Erythroblast (primary cell): ENCODE results near the gene DCHS1.

ENCODE experiments used
- DNase-seq, 2 experiments: peaks; one replicate each; lab custom pipeline; 2025; lab: John Stamatoyannopoulos, UW
- GATA1 ChIP-seq: IDR thresholded peaks from 2 replicates; pipeline ENCODE4 v1.6.1; 2011; ENCODE audit warnings: low read depth, mild to moderate bottlenecking, control low read depth, low read length, moderate library complexity
- POLR2A ChIP-seq: IDR thresholded peaks from 2 replicates; pipeline ENCODE4 v1.6.1; 2011; ENCODE audit warnings: mild to moderate bottlenecking, low read length

Gene DCHS1

GRCh38 chr11:6602096-6602940 is 53.3 kb downstream of the DCHS1 start:
- TF ChIP-seq GATA1 (no peak), POLR2A (no peak)
- peak in 1 of 2 experiments; percentile 47 for DNase-seq

- DNase-seq, result no peak
- TF ChIP-seq GATA1 (no peak), POLR2A (no peak)
Observed at GRCh38 chr11:6601041-6601461, 54.6 kb downstream of the DCHS1 start.

- TF ChIP-seq GATA1 (no peak), POLR2A (no peak)
- no peak for DNase-seq
Observed at GRCh38 chr11:6599881-6600390, 55.7 kb downstream of the DCHS1 start.

GRCh38 chr11:6599449-6599848 is 56.2 kb downstream of the DCHS1 start:
- TF ChIP-seq GATA1, result no peak
- TF ChIP-seq POLR2A, result no peak
- DNase-seq, result no peak

GRCh38 chr11:6598555-6598954 is 57.1 kb downstream of the DCHS1 start:
- no peak for TF ChIP-seq GATA1
- TF ChIP-seq POLR2A, result no peak
- DNase-seq, result no peak

- TF ChIP-seq GATA1, result no peak
- TF ChIP-seq POLR2A, result no peak
- no peak for DNase-seq
Observed at GRCh38 chr11:6596239-6596877, 59.3 kb downstream of the DCHS1 start.

- DNase-seq, result no peak
- TF ChIP-seq POLR2A (no peak), GATA1 (no peak)
Observed at GRCh38 chr11:6594142-6594768, 61.4 kb downstream of the DCHS1 start.

- DNase-seq, result no peak
- no peak for TF ChIP-seq POLR2A
- TF ChIP-seq GATA1, result no peak
Observed at GRCh38 chr11:6588018-6588417, 67.6 kb downstream of the DCHS1 start.

GRCh38 chr11:6587360-6587953 is 68.2 kb downstream of the DCHS1 start:
- DNase-seq, result no peak

GRCh38 chr11:6586434-6587359 is 68.9 kb downstream of the DCHS1 start:
- DNase-seq, result no peak
- no peak for TF ChIP-seq POLR2A
- TF ChIP-seq GATA1, result no peak

More at GRCh38 chr11:6587360-6587953, 68.2 kb downstream of the DCHS1 start:
- TF ChIP-seq GATA1, result no peak
- no peak for TF ChIP-seq POLR2A

- TF ChIP-seq GATA1, result no peak
Observed at GRCh38 chr11:6584528-6584927, 71.1 kb downstream of the DCHS1 start.

GRCh38 chr11:6583584-6583983 is 72.0 kb downstream of the DCHS1 start:
- DNase-seq, result peak in 1 of 2 experiments; percentile 25
- TF ChIP-seq GATA1 (no peak), POLR2A (no peak)

More at GRCh38 chr11:6584528-6584927, 71.1 kb downstream of the DCHS1 start:
- no peak for DNase-seq

GRCh38 chr11:6579681-6580080 is 75.9 kb downstream of the DCHS1 start:
- DNase-seq, result no peak
- no peak for TF ChIP-seq GATA1
- no peak for TF ChIP-seq POLR2A
